Prostate gland (tissue), 2 donors: ENCODE measurements around the gene LPCAT1.

Source experiments
- POLR2A ChIP-seq: fragments of 450-650 bp; IDR thresholded peaks from one replicate; pipeline ENCODE4 v1.6.1; 2016; ENCODE audit warnings: antibody characterized with exemption, mild to moderate bottlenecking
- POLR2AphosphoS5 ChIP-seq: sonication (generic); formaldehyde crosslinking; IDR thresholded peaks from one replicate; pipeline ENCODE4 v1.6.1; 2017; ENCODE audit warnings: antibody characterized with exemption
- TF ChIP-seq, protein P1 (sequence below), 4 experiments: fragments of 200-600 bp in 2 of 4; fragments of 450-650 bp in 2 of 4; sonication (generic) in 2 of 4; IDR thresholded peaks; 1 replicate in 3 of 4; 2 replicates in 1 of 4; pipeline ENCODE4 v1.5.1; 2016 to 2019; ENCODE audit warnings: antibody characterized with exemption in 4 of 4, mild to moderate bottlenecking in 2 of 4, moderate library complexity in 2 of 4

DNA sequence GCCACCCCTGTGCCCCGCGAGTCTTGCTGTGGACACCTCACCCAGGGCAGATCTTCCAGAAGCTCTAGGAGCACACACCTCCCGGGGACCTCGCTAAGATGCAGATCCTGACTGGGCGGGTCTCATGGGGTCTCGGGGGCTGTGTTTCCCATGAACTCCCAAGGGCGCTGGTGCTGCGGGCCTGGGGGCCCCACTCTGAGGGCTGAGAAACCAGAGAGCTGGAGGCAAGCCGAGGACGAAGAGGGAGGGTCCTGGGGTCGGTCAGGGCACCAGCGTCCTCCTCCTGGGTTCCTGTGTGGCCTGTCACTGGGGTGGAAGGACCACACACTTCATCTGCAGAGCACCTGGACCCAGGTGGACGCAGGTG, 108.7 kb downstream of the LPCAT1 start:
- TF ChIP-seq POLR2A (no peak), POLR2AphosphoS5 (no peak)
- TF ChIP-seq, protein P1, sequence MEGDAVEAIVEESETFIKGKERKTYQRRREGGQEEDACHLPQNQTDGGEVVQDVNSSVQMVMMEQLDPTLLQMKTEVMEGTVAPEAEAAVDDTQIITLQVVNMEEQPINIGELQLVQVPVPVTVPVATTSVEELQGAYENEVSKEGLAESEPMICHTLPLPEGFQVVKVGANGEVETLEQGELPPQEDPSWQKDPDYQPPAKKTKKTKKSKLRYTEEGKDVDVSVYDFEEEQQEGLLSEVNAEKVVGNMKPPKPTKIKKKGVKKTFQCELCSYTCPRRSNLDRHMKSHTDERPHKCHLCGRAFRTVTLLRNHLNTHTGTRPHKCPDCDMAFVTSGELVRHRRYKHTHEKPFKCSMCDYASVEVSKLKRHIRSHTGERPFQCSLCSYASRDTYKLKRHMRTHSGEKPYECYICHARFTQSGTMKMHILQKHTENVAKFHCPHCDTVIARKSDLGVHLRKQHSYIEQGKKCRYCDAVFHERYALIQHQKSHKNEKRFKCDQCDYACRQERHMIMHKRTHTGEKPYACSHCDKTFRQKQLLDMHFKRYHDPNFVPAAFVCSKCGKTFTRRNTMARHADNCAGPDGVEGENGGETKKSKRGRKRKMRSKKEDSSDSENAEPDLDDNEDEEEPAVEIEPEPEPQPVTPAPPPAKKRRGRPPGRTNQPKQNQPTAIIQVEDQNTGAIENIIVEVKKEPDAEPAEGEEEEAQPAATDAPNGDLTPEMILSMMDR (IDR thresholded peaks at IDR 0.05), result no peak
